ENCODE measurements around the gene MTA1.
A peak's percentile ranks its signal among the peaks of the same experiment; 100 is the strongest.

Gene MTA1

DNA sequence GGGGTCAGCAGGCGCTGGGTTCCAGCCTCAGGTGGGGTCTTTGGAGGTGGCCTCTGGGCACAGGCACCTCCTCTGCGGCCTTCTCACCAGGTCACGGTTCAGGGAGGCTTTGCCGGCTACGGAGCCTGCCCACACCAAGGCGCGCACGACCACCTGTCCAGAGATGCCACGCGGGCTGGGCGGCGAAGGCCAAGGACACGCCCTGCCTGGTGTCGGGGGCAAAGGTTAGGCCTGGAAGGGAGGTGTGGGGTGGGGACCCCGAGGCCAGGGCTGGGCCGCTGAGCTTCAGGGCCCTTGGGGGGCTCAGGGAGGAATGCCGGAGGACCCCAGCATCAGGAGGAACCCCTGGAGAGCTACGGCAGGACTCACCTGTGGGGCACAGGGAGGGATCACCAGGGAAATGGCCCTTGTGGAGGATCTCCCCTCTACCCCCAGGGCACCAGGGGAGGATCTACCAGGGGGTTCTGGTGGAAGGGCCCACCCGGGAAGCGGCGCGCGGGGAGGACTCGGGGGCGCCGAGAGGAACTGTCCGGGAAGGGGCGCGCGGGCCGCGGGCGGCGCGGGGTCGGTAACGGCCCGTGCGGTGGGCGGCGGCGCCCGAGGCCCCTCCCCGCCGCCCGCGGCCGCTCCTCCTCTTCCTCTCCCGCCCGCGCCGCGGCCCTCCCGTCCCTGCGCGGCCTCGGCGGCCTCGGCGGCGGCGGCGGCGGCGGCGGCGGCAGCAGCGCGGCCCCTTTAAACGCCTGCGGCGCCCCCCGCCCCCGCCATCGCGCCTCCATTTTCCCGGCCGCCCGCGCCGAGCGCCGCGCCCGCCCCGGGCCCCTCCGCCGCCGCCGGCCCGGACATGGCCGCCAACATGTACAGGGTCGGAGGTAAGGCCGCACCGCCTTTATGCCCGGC lies at the start of gene MTA1:
TSS of gene MTA1 (plus strand) at position 633 of the 897 bp plus-strand sequence. CDS start at position 842, 209 bp downstream.
- Histone ChIP-seq H3K27me3 (replicated peaks; ENCODE audit: control insufficient read depth, insufficient read depth, low read length) (no peaks in the 10 kb centered on the region), H3K36me3 (ENCODE audit: control insufficient read depth, insufficient read depth, low read length, severe bottlenecking) (no peaks in the 10 kb centered on the region), H3K9ac (ENCODE audit: low read length) (peak within 1 kb of the TSS; percentile 94), H3K4me1 (ENCODE audit: control insufficient read depth, insufficient read depth, low read length) (peaks cover 22% of the 10 kb centered on the region), H3K9me3 (ENCODE audit: control insufficient read depth, low read length) (no peaks in the 10 kb centered on the region), H3K4me3 (ENCODE audit: low read length) (peak within 1 kb of the TSS; percentile 91)
- peak; percentile 82 for DNase-seq (ENCODE audit: low read depth)

DNA sequence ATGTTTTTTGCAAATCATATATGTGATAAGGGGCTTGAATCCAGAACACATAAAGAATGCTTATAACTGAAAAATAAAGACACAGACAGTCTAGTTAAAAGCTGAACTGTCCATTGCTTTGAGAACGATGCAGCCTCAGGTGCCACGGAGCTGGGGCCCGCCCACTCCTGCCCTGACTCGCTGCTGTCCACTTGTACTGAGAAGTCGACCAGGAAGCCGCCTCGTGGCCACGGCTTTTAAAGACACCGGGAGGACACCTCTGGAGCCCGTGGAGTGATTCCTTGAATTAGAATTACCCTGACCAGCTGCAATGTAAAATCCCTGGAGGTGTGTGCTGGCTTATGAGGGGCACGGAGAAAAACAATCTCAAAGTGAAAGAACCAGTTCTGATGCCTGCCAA lies 45.2 kb upstream of the MTA1 start:
- no peak for DNase-seq (ENCODE audit: low read depth)
- Histone ChIP-seq H3K9ac (ENCODE audit: low read length) (no peak overlapping the region), H3K4me1 (ENCODE audit: control insufficient read depth, insufficient read depth, low read length) (no peaks in the 10 kb centered on the region), H3K4me3 (ENCODE audit: low read length) (no peak overlapping the region), H3K9me3 (ENCODE audit: control insufficient read depth, low read length) (no peaks in the 10 kb centered on the region), H3K36me3 (ENCODE audit: control insufficient read depth, insufficient read depth, low read length, severe bottlenecking) (peaks cover 6% of the 10 kb centered on the region), H3K27me3 (replicated peaks; ENCODE audit: control insufficient read depth, insufficient read depth, low read length) (no peaks in the 10 kb centered on the region)

DNA sequence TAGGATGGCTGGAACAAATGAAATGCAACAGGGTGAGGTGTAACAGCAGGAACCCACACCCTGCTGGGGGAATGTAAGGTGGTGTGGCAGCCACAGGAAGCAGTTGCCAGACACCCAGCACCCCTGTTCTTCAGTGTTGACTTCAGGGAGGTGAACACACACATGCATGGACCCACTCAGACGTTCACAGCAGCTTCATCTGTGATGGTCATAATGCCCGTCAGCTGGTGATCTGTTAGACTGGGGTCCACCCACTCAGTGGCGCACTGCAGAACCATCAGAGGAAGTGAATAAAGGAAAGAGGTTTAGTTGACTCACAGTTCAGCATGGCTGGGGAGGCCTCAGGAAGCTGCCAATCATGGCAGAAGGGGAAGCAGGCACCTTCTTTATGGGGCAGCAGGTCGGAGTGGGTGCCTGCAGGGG lies 44.0 kb upstream of the MTA1 start:
- H3K4me1 ChIP-seq (ENCODE audit: control insufficient read depth, insufficient read depth, low read length) = no peaks in the 10 kb centered on the region
- DNase-seq (ENCODE audit: low read depth) = no peak
- peaks cover 11% of the 10 kb centered on the region for H3K36me3 ChIP-seq (ENCODE audit: control insufficient read depth, insufficient read depth, low read length, severe bottlenecking)
- no peaks in the 10 kb centered on the region for H3K9me3 ChIP-seq (ENCODE audit: control insufficient read depth, low read length)
- no peak overlapping the region for H3K4me3 ChIP-seq (ENCODE audit: low read length)
- no peak overlapping the region for H3K9ac ChIP-seq (ENCODE audit: low read length)
- H3K27me3 ChIP-seq (replicated peaks; ENCODE audit: control insufficient read depth, insufficient read depth, low read length) = no peaks in the 10 kb centered on the region

- Histone ChIP-seq H3K9me3 (ENCODE audit: control insufficient read depth, low read length) (no peaks in the 10 kb centered on the region), H3K4me1 (ENCODE audit: control insufficient read depth, insufficient read depth, low read length) (no peaks in the 10 kb centered on the region), H3K36me3 (ENCODE audit: control insufficient read depth, insufficient read depth, low read length, severe bottlenecking) (peaks cover 7% of the 10 kb centered on the region), H3K4me3 (ENCODE audit: low read length) (no peak overlapping the region), H3K27me3 (replicated peaks; ENCODE audit: control insufficient read depth, insufficient read depth, low read length) (no peaks in the 10 kb centered on the region), H3K9ac (ENCODE audit: low read length) (no peak overlapping the region)
- DNase-seq (ENCODE audit: low read depth) = no peak
These were observed 42.8 kb upstream of the MTA1 start for GRCh38 chr14:105376521-105377440.

DNA sequence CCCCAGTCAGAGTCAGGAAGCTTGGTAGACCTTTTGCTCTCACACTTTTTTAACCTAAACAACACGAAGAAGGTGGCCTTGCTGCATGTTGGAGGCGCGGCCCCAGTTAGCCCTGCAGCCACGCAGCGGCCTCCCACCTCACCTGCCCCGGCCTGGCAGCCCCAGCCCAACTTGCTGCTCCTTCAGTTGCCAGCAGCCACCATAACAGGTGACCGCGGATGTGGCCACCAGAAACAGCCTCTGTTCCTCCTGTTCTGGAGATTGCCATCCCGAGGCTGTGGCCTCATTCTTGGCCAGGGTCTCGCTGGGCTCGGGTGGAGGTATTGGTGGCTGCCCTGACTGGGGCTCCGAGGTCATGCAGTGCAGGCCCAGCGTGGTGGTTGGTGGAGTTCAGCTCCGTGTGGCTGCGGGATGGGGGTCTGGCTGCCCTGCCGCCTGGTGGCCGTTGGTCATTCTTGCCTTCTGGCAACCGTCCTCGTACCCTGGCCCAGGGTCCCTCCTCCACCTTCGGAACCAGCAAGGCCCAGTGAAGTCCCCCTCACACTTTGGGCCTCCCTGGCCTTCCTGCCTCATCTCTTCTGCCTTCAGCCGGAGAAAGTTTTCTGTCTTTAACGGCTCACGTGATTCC lies 42.0 kb upstream of the MTA1 start:
- Histone ChIP-seq H3K9ac (ENCODE audit: low read length) (no peak overlapping the region), H3K27me3 (replicated peaks; ENCODE audit: control insufficient read depth, insufficient read depth, low read length) (no peaks in the 10 kb centered on the region), H3K9me3 (ENCODE audit: control insufficient read depth, low read length) (no peaks in the 10 kb centered on the region), H3K4me1 (ENCODE audit: control insufficient read depth, insufficient read depth, low read length) (no peaks in the 10 kb centered on the region), H3K36me3 (ENCODE audit: control insufficient read depth, insufficient read depth, low read length, severe bottlenecking) (peaks cover 10% of the 10 kb centered on the region), H3K4me3 (ENCODE audit: low read length) (no peak overlapping the region)
- DNase-seq (ENCODE audit: low read depth) = no peak

DNA sequence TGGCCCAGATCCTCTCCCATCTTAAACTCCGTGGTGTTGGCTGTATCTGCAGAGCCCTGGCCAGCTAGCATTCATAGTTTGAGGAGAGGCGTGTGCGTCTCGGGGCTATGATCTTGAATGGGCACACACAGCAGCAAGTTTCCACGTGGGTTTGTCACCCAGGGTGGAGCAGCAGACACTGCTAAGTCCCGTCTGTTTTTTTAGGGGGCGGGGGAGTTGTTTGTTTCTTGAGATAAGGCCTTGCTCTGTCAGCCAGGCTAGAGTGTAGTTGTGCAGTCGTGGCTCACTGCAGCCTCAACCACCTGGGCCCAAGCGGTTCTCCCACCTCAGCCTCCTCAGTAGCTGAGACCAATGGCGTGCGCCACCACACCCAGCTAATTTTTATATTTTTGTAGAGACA lies 41.4 kb upstream of the MTA1 start:
- H3K4me1 ChIP-seq (ENCODE audit: control insufficient read depth, insufficient read depth, low read length) = no peaks in the 10 kb centered on the region
- no peak for DNase-seq (ENCODE audit: low read depth)
- peaks cover 12% of the 10 kb centered on the region for H3K36me3 ChIP-seq (ENCODE audit: control insufficient read depth, insufficient read depth, low read length, severe bottlenecking)
- H3K9ac ChIP-seq (ENCODE audit: low read length) = no peak overlapping the region
- H3K9me3 ChIP-seq (ENCODE audit: control insufficient read depth, low read length) = no peaks in the 10 kb centered on the region
- no peak overlapping the region for H3K4me3 ChIP-seq (ENCODE audit: low read length)
- H3K27me3 ChIP-seq (replicated peaks; ENCODE audit: control insufficient read depth, insufficient read depth, low read length) = no peaks in the 10 kb centered on the region

DNA sequence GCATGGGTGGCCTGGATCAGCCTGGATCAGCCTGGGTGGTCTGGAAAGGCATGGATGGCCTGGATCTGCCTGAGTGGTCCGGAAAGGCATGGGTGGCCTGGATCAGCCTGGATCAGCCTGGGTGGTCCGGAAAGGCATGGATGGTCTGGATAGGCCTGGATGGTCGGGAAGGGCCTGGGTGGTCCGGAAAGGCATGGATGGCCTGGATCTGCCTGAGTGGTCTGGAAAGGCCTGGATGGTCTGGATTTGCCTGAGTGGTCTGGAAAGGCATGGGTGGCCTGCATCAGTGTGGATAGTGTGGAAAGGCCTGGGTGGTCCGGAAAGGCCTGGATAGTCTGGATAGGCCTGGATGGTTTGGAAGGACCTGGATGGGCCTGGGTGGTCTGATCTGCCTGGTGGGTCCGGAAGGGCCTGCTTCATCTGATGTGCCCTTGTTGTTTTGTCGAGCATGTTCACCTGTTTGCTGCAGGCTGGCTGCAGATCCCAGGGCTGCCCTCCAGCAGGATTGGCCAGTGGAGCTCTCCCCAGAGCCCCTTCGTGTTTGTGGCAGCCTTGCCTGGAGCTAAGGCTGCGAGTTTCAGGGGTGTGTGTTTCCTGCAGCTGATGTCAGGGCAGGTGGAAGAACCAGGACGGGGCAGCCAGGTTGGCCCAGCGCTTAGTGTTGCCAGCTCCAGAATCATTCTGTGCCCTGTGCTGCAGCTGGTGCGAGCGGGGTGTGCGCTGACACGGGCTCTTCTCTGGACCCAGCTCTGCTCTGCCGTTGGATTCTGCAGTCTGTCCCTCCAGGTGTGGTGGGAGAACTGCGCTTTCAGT lies 40.5 kb upstream of the MTA1 start:
- DNase-seq (ENCODE audit: low read depth) = no peak
- peaks cover 12% of the 10 kb centered on the region for H3K36me3 ChIP-seq (ENCODE audit: control insufficient read depth, insufficient read depth, low read length, severe bottlenecking)

GRCh38 chr14:105379946-105380345 lies 39.7 kb upstream of the MTA1 start:
- no peak for DNase-seq (ENCODE audit: low read depth)
- peaks cover 16% of the 10 kb centered on the region for H3K36me3 ChIP-seq (ENCODE audit: control insufficient read depth, insufficient read depth, low read length, severe bottlenecking)
- H3K4me3 ChIP-seq (ENCODE audit: low read length) = no peak overlapping the region
- H3K4me1 ChIP-seq (ENCODE audit: control insufficient read depth, insufficient read depth, low read length) = no peaks in the 10 kb centered on the region
- H3K9me3 ChIP-seq (ENCODE audit: control insufficient read depth, low read length) = no peaks in the 10 kb centered on the region
- no peaks in the 10 kb centered on the region for H3K27me3 ChIP-seq (replicated peaks; ENCODE audit: control insufficient read depth, insufficient read depth, low read length)
- H3K9ac ChIP-seq (ENCODE audit: low read length) = no peak overlapping the region

More for the DNA sequence above, 40.5 kb upstream of the MTA1 start:
- no peaks in the 10 kb centered on the region for H3K4me1 ChIP-seq (ENCODE audit: control insufficient read depth, insufficient read depth, low read length)
- H3K9ac ChIP-seq (ENCODE audit: low read length) = peak overlapping the region; percentile 49
- no peaks in the 10 kb centered on the region for H3K9me3 ChIP-seq (ENCODE audit: control insufficient read depth, low read length)
- no peak overlapping the region for H3K4me3 ChIP-seq (ENCODE audit: low read length)
- no peaks in the 10 kb centered on the region for H3K27me3 ChIP-seq (replicated peaks; ENCODE audit: control insufficient read depth, insufficient read depth, low read length)

GRCh38 chr14:105380756-105381155 lies 38.9 kb upstream of the MTA1 start:
- Histone ChIP-seq H3K9ac (ENCODE audit: low read length) (no peak overlapping the region), H3K4me1 (ENCODE audit: control insufficient read depth, insufficient read depth, low read length) (no peaks in the 10 kb centered on the region), H3K27me3 (replicated peaks; ENCODE audit: control insufficient read depth, insufficient read depth, low read length) (no peaks in the 10 kb centered on the region)

DNA sequence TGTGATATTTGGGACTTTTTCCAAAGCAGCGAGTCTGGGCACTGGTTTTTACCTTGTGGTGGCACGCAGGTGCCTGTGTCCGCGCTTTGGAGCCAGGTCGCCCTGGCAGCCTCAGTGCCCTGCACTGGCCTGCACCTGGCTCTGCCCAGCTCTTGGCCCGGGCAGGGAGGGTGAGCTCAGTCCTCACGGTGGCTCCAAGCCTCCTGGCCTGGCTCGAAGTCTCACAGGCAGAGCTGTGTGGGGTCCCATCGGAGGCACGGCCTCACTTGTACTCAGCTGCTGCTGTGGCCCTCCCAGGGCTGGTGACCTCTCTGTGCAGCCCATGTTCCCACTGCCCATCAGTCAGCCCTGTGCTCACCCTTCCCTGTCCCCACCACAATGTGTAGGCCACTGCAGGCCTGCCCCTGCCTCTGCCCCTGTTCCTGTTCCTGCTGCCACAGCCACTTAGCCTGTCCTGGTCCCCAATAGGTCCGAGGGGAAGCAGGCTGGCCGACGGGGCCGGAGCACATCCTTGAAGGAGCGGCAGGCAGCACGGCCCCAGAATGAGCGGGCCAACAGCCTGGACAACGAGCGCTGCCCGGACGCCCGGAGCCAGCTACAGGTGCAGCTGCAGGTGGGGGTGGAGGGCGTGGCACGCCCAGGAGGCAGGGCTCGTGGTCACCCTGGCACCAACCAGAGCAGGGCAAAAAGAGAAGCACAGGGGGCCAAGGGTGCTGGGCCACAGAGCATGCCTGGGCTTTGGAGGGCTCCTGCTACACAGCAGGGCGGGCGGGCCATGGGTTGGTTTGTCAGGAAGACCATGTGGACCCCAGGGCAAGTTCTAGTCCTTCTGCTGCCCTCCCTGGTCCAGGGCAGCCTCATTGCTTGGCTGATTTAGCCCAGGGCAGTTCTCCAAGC lies 37.9 kb upstream of the MTA1 start:
- no peak for DNase-seq (ENCODE audit: low read depth)
- Histone ChIP-seq H3K36me3 (ENCODE audit: control insufficient read depth, insufficient read depth, low read length, severe bottlenecking) (peaks cover 22% of the 10 kb centered on the region), H3K27me3 (replicated peaks; ENCODE audit: control insufficient read depth, insufficient read depth, low read length) (no peaks in the 10 kb centered on the region), H3K9me3 (ENCODE audit: control insufficient read depth, low read length) (no peaks in the 10 kb centered on the region), H3K4me3 (ENCODE audit: low read length) (no peak overlapping the region), H3K9ac (ENCODE audit: low read length) (no peak overlapping the region), H3K4me1 (ENCODE audit: control insufficient read depth, insufficient read depth, low read length) (no peaks in the 10 kb centered on the region)

More at GRCh38 chr14:105380756-105381155, 38.9 kb upstream of the MTA1 start:
- Histone ChIP-seq H3K36me3 (ENCODE audit: control insufficient read depth, insufficient read depth, low read length, severe bottlenecking) (peaks cover 22% of the 10 kb centered on the region), H3K9me3 (ENCODE audit: control insufficient read depth, low read length) (no peaks in the 10 kb centered on the region), H3K4me3 (ENCODE audit: low read length) (no peak overlapping the region)
- DNase-seq (ENCODE audit: low read depth) = no peak
